CMK (cell line): ENCODE results near the gene ARL4D.
"Not testable (repeated sequence)": the region's sequence is repeated elsewhere in the genome, so short reads cannot be mapped to it uniquely, and the experiment has no call there.

Experiments used
- DNase-seq: peaks from one replicate; pipeline ENCODE4 v3.0.0-alpha.2; 2010; ENCODE audit warnings: low read depth

ARL4D gene

DNA sequence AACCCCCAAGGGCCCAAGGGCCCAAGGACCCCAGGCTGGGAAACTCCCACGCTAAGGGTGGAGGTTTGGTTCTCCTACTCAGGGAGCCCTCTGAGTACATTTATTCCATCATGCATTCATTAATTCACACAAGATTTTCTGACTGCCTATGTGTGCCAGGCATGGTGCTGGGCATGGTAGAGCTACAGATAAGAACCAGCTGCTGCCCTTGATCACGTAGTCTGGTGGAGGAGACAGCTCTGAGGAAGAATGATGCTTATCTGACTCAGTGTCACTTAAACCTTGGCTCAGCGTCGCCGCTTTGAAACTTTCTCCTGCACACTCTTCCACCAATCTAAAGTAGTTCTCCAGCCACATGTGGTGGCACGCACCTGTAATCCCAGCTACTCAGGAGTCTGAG, 3.6 kb upstream of the ARL4D start:
- DNase-seq = no peak

GRCh38 chr17:43396491-43397060, 2.2 kb upstream of the ARL4D start:
- no peak for DNase-seq

- DNase-seq = no peak
These were observed 1.1 kb downstream of the ARL4D start for GRCh38 chr17:43399839-43400328.

- DNase-seq = no peak
These were observed 2.3 kb downstream of the ARL4D start for GRCh38 chr17:43400943-43401717.

- DNase-seq = no peak
These were observed 3.3 kb downstream of the ARL4D start for GRCh38 chr17:43402078-43402477.

- DNase-seq = no peak
These were observed 3.8 kb downstream of the ARL4D start for GRCh38 chr17:43402567-43402966.

DNA sequence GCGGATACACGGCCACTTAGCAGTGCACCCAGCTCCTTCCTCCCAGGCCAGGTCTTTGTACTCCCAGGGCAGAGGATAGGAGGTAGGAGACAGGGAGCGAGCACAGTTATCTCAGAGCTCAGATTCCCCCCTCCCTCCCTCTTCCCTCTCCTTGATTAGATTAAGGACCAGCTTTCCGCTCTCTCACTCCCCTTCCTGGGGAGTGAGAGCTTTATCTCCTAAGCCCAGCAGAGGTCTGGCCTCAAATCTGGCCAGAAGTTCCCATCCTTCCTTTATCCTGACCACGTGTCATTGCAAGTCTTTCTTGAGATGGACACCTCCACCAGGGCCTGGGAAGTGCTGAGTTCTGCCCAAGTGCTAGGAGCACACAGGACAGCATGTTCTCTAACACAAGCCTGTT, 5.1 kb downstream of the ARL4D start:
- peak; percentile 78 for DNase-seq

DNA sequence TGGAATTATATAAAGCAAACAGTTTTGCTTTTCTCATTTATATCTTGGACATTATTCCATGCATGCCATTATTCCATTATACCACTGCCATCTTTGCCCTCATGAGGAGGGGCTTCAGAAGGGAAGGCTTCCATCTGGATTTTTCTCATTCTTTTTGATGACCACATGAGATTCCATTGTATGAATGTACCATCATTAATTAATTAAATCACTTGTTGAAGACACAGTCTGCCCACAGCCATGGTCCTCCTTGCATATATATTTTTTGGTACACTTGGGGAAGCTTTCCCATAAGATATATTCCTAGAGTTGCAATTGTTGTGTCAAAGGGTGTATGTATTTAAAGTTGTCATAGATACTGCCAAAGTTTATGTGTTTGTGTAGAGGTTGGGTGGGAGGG, 7.1 kb downstream of the ARL4D start:
- no peak for DNase-seq

GRCh38 chr17:43406676-43407645, 8.2 kb downstream of the ARL4D start:
- DNase-seq = no peak

- no peak for DNase-seq
These were observed 10.3 kb downstream of the ARL4D start for GRCh38 chr17:43409131-43409530.

DNA sequence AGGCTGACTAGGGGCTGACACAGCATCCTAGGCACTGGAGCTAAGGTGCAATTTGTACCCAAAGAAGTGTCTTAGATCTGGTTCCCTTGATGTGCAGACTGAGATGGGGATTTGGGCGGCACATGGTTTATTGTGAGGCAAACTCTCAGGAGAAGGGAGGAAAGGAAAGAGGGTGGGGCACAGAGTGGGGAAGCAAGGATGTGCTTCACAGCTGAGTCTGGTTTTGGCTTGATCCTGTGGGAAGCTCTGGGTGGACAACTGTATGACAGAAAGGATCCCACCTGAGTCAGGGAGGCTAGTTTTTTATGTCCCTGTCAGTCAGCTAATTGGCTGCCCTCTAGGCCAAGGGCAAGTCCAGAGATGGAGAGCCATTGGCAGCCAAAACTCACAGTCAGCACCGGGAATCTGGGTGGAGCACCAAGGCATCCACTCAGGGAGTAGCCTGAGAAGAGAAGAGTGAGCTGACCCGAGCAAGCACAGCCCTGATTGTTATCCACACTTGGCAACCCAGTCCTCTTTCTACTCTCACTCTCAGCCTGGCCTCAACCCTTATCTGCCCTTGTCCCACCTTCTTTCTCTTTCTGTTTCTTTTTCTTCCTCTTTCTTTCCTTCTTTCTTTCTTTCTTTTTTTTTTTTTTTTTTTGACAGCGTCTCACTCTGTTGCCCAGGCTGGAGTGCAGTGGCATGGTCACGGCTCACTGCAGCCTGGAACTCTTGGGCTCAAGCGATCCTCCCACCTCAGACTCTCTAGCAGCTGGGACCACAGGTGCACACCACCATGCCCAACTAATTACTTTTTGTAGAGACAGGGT, 12.0 kb downstream of the ARL4D start:
- no peak for DNase-seq

GRCh38 chr17:43411369-43411677, 12.5 kb downstream of the ARL4D start:
- DNase-seq = no peak

- DNase-seq = no peak
These were observed 13.0 kb downstream of the ARL4D start for GRCh38 chr17:43411749-43412148.

- no peak for DNase-seq
These were observed 13.4 kb downstream of the ARL4D start for GRCh38 chr17:43412166-43412565.

DNA sequence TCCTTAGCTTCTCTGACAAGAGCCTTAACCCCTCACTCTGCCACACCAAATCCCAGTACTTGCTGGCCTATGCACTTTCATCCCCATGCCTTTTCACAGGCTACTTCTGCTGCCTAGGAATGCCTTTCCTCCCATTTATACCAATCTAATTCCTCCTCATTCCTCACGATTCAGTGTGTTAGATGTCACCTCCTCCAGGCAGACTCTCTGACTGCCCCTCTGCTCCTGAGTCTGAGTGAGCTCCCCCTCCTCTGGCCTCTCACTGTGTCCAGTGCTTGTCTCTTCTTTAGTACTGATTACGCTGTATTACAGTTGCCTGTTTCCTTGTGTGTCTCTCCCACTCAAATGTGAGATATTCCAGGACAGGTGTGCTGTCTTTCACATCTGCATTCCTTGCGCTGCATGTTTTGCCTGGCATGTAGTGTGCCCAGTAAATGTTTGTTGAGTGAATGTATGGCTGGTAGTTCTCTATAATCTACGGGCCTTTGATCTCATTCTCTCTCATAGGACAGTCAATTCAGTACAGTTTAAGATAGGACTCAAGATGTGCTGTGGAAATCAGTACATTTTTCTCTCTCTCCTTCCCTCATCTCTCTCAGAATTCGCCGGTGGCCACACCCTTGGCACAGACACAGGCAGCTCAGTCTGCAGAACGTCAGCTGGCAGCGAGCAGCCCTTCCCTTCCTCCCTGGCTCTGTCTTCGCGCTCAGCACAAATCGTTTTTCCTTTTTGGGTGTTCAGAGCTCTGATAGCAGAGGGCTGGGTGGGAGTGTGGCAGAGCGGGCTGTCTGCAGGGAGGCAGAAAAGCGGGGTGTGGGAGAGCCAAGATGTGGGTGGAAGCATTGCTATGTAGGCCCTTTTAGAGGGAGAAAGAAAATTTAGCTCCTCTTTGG, 18.5 kb downstream of the ARL4D start:
- DNase-seq = no peak

DNA sequence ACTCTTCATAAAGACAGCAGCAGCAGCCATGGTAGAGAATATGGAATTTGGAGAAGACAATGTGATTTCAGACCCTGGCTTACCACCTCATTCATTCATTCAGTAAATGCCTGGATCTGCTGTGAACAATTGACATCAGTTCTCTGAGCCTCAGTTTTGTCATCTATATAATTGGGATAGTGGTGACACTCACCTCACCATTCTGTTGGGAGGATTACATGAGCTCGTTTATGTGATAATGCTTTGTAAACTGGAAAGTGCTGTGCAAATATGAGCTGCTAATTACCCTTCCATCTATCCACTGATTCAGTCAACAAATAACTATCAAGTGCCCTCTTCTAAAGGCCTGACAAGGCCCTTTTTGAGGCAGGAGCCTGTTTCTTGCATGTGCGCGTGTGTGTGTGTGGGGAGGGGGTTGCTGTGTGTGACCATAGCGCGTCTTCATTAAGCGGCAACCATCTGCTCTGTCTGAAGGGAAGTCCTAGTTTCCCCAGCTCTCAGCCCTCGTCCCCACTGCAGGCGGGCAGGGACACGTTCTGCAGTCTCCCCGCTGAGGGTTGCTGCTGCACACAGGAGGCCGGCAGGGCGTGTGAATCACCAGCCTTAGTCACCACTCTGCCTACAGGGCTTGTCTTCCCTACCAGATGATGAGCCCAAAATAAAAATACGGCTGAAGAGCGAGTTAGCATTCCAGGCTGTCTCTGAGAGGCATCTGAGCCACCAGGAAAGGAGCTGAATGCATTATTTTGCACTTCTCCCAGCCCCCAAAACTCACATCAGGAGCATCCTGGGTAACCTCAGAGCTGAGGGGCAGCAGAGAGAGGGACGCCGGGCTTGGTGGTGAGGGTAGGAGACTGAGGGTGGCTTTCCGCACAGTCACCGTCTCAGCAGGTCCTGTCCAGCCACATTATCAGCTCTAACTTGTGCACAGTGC, 19.9 kb downstream of the ARL4D start:
- DNase-seq = no peak

DNA sequence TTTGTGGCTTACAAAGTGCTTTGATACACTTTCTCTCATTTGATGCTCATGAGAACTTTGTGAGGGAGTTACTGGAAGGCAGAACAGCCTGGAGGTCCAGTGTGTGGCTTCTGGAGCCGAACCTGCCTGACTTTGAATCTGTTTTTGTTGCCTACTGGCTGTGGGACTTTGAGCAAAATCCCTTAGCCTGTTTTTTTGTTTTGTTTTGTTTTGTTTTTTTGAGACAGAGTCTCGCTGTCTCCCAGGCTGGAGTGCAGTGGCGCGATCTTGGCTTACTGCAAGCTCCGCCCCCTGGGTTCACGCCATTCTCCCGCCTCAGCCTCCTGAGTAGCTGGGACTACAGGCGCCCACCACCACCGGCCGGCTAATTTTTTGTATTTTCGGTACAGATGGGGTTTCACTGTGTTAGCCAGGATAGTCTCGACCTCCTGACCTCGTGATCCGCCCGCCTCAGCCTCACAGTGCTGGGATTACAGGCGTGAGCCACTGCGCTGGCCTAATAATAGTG, 20.6 kb downstream of the ARL4D start:
- DNase-seq = not testable (repeated sequence)

GRCh38 chr17:43423777-43424455, 25.1 kb downstream of the ARL4D start:
- DNase-seq = no peak
